ENCODE measurements around the gene TRMU. TPM values are rescaled to one million over a fixed set of nuclear protein-coding genes. Genes with fewer than 3 reads are reported as not detected.

The TRMU gene
- total RNA-seq, 1 experiment from 2014 or later = 48.8 TPM

DNA sequence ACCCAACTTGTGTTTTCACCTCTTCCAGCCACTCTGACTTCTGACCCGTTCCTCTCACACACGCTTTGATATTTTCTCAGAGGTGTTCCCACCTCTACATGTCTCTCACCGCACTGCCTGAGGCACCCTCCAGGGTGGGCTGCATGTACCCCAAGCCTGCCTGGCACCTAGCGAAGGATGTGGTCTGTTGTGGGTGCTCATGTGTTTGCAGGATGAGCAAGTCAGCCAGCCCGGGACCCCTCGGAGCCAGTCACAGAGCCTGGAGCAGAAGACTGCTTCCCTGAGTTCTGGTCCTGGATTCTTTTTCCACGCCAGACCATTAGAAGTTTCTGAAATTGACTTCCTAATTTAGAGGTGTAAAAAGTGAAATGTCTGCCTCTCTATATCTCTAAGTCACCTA, 35.0 kb upstream of the TRMU start:
- no peaks in the 10 kb centered on the region; the same call in 1 of the 2 replicates for H3K4me1 ChIP-seq (ENCODE audit: control insufficient read depth, insufficient read depth, low read length)
- H3K27me3 ChIP-seq (ENCODE audit: control insufficient read depth, insufficient read depth, low read length) = no peaks in the 10 kb centered on the region
- CTCF ChIA-PET = no interaction called here
- H3K4me3 ChIP-seq (ENCODE audit: low read depth in 2 of 2, low read length in 2 of 2) = no peak overlapping the region
- DNase-seq (ENCODE audit: low read depth, low spot score) (no peak), ATAC-seq (no peak)
- in situ Hi-C loops (cut with HindIII; ENCODE audit: low pct_unique_long_range_greater_than_20kb, low sequenced_read_pairs) (loop anchor here (25.0 kb wide), 1 partner anchor 288 kb away; no protein-coding TSS in a partner anchor), intact Hi-C loops (cut with micrococcal nuclease; ENCODE audit: unreplicated experiment) (no loop called here)
- POLR2A ChIA-PET = no interaction called here
- peaks cover 6% of the 10 kb centered on the region for H3K36me3 ChIP-seq (ENCODE audit: control insufficient read depth, insufficient read depth, low read length)
- no peak overlapping the region for H3K27ac ChIP-seq (ENCODE audit: low read length)
- TF ChIP-seq, protein P1, sequence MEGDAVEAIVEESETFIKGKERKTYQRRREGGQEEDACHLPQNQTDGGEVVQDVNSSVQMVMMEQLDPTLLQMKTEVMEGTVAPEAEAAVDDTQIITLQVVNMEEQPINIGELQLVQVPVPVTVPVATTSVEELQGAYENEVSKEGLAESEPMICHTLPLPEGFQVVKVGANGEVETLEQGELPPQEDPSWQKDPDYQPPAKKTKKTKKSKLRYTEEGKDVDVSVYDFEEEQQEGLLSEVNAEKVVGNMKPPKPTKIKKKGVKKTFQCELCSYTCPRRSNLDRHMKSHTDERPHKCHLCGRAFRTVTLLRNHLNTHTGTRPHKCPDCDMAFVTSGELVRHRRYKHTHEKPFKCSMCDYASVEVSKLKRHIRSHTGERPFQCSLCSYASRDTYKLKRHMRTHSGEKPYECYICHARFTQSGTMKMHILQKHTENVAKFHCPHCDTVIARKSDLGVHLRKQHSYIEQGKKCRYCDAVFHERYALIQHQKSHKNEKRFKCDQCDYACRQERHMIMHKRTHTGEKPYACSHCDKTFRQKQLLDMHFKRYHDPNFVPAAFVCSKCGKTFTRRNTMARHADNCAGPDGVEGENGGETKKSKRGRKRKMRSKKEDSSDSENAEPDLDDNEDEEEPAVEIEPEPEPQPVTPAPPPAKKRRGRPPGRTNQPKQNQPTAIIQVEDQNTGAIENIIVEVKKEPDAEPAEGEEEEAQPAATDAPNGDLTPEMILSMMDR (IDR thresholded peaks at IDR 0.05) = no peak
- TF ChIP-seq POLR2AphosphoS5 (IDR thresholded peaks at IDR 0.05; ENCODE audit: low read depth, low read length) (no peak), TCF7L2 (IDR thresholded peaks at IDR 0.05; ENCODE audit: low read depth, low read length) (no peak), REST (IDR thresholded peaks at IDR 0.05; ENCODE audit: insufficient read depth in 1 of 2, low read depth in 2 of 2, low read length in 1 of 2) (no peak), SIN3A (IDR thresholded peaks at IDR 0.05; ENCODE audit: borderline replicate concordance, insufficient read depth, low read depth, low read length) (no peak)
- H3K9me3 ChIP-seq (ENCODE audit: control insufficient read depth, insufficient read depth, low read depth, low read length) = no peaks in the 10 kb centered on the region
- BruUV-seq (replicated peaks) = no TSS peak

DNA sequence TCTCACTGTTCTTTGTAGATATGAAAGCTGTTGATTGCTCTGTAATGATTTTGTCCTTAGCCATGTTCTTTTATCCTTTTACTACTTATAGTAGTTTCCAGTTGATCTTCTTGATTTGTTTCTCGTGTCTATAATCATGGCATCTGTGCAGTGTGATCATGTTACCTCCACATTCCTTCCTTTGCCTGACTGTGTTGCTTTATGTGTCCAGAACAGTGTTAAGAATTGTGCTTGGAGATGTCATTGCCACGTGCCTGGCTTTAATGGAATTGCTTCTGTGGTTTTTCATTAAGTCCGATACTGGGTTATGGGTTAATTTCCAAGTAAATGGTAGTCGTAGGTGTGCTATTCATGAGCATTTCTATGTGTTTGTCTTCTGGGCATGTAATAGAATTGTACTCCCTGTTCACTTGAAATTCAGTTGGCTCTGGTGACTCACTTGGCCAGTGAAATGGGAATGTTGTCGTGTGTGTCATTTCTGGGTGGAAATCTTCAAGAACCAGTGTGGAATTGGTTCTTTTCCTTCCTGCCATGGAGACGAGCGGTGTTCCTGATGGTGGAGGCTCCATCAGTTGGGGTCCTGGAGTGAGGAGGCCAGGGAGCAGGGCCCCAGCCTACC, 32.1 kb upstream of the TRMU start:
- Histone ChIP-seq H3K4me1 (ENCODE audit: control insufficient read depth, insufficient read depth, low read length) (no peaks in the 10 kb centered on the region), H3K9me3 (ENCODE audit: control insufficient read depth, insufficient read depth, low read depth, low read length) (no peaks in the 10 kb centered on the region), H3K27me3 (ENCODE audit: control insufficient read depth, insufficient read depth, low read length) (no peaks in the 10 kb centered on the region), H3K4me3 (ENCODE audit: low read depth in 2 of 2, low read length in 2 of 2) (no peak overlapping the region), H3K27ac (ENCODE audit: low read length) (no peak overlapping the region), H3K36me3 (ENCODE audit: control insufficient read depth, insufficient read depth, low read length) (peaks cover 9% of the 10 kb centered on the region)
- no peak for ATAC-seq
- no peak for DNase-seq (ENCODE audit: low read depth, low spot score)
- intact Hi-C loops (cut with micrococcal nuclease; ENCODE audit: unreplicated experiment) (no loop called here), in situ Hi-C loops (cut with HindIII; ENCODE audit: low pct_unique_long_range_greater_than_20kb, low sequenced_read_pairs) (loop anchor here (25.0 kb wide), 1 partner anchor 291 kb away; no protein-coding TSS in a partner anchor)
- CTCF ChIA-PET = no interaction called here
- TF ChIP-seq SIN3A (IDR thresholded peaks at IDR 0.05; ENCODE audit: borderline replicate concordance, insufficient read depth, low read depth, low read length) (no peak), TCF7L2 (IDR thresholded peaks at IDR 0.05; ENCODE audit: low read depth, low read length) (no peak), REST (IDR thresholded peaks at IDR 0.05; ENCODE audit: insufficient read depth in 1 of 2, low read depth in 2 of 2, low read length in 1 of 2) (no peak), POLR2AphosphoS5 (IDR thresholded peaks at IDR 0.05; ENCODE audit: low read depth, low read length) (no peak)
- TF ChIP-seq, protein P1 (IDR thresholded peaks at IDR 0.05) = no peak
- BruUV-seq (replicated peaks) = no TSS peak
- POLR2A ChIA-PET = no interaction called here
